Trophoblast cell (in vitro differentiated cells and primary cell): ENCODE results near the gene FRY.

ENCODE experiments used
- DNase-seq, 2 donors: peaks; one replicate each; pipeline ENCODE4 v3.0.0-alpha.2; 2016
- H2AFZ ChIP-seq: 2 replicates; pipeline ENCODE4 v1.6.1; 2013; ENCODE audit warnings: low read length, moderate library complexity, mild to moderate bottlenecking; ENCODE audit not compliant: insufficient read depth, poor library complexity
- H2AK5ac ChIP-seq: 2 replicates; pipeline ENCODE4 v1.6.1; 2013; ENCODE audit warnings: mild to moderate bottlenecking, low read length
- H2BK120ac ChIP-seq: 2 replicates; pipeline ENCODE4 v1.6.1; 2013; ENCODE audit warnings: low read length, mild to moderate bottlenecking, moderate library complexity; ENCODE audit not compliant: insufficient read depth, poor library complexity
- H2BK12ac ChIP-seq: 2 replicates; pipeline ENCODE4 v1.6.1; 2013; ENCODE audit warnings: mild to moderate bottlenecking, low read length, moderate library complexity
- H2BK5ac ChIP-seq: 2 replicates; pipeline ENCODE4 v1.6.1; 2013; ENCODE audit warnings: low read length, low read depth, moderate library complexity, mild to moderate bottlenecking; ENCODE audit not compliant: poor library complexity
- H3K14ac ChIP-seq: 2 replicates; pipeline ENCODE4 v1.6.1; 2013; ENCODE audit warnings: mild to moderate bottlenecking, low read length
- H3K18ac ChIP-seq: 2 replicates; pipeline ENCODE4 v1.6.1; 2013; ENCODE audit warnings: mild to moderate bottlenecking, low read length
- H3K23ac ChIP-seq: 2 replicates; pipeline ENCODE4 v1.6.1; 2013; ENCODE audit warnings: low read length
- H3K27ac ChIP-seq: 2 replicates; pipeline ENCODE4 v1.5.1; 2013; ENCODE audit warnings: low read depth, mild to moderate bottlenecking, inconsistent platforms, low read length, moderate library complexity
- H3K27me3 ChIP-seq: 2 replicates; pipeline ENCODE4 v1.6.1; 2013; ENCODE audit warnings: inconsistent platforms, mild to moderate bottlenecking, low read length, moderate library complexity; ENCODE audit not compliant: insufficient read depth
- H3K36me3 ChIP-seq, 2 experiments: 1 replicate in 1 of 2; 2 replicates in 1 of 2; pipeline ENCODE4 v1.6.1; 2013; ENCODE audit warnings: low read length in 2 of 2, mild to moderate bottlenecking in 2 of 2, moderate library complexity in 1 of 2; ENCODE audit not compliant: insufficient read depth in 2 of 2, control insufficient read depth in 1 of 2
- H3K4ac ChIP-seq: 2 replicates; pipeline ENCODE4 v1.6.1; 2013; ENCODE audit warnings: low read depth, mild to moderate bottlenecking, low read length, moderate library complexity
- H3K4me1 ChIP-seq, 2 experiments: 1 replicate in 1 of 2; 2 replicates in 1 of 2; pipeline ENCODE4 v1.6.1; 2013; ENCODE audit warnings: low read length in 2 of 2, mild to moderate bottlenecking in 2 of 2, moderate library complexity in 1 of 2; ENCODE audit not compliant: insufficient read depth in 2 of 2, control insufficient read depth in 1 of 2
- H3K4me2 ChIP-seq: 2 replicates; pipeline ENCODE4 v1.6.1; 2013; ENCODE audit warnings: inconsistent platforms, mild to moderate bottlenecking, low read length, moderate library complexity
- H3K4me3 ChIP-seq: 2 replicates; pipeline ENCODE4 v1.5.1; 2013; ENCODE audit warnings: mild to moderate bottlenecking, low read depth, low read length, inconsistent platforms
- H3K79me1 ChIP-seq: one replicate; pipeline ENCODE4 v1.6.1; 2013; ENCODE audit warnings: low read length
- H3K79me2 ChIP-seq: 2 replicates; pipeline ENCODE4 v1.6.1; 2013; ENCODE audit warnings: low read length, mild to moderate bottlenecking; ENCODE audit not compliant: control insufficient read depth, insufficient read depth, poor library complexity
- H3K9ac ChIP-seq: 2 replicates; pipeline ENCODE4 v1.6.1; 2013; ENCODE audit warnings: mild to moderate bottlenecking, low read length
- H3K9me3 ChIP-seq: 2 replicates; pipeline ENCODE4 v1.6.1; 2013; ENCODE audit warnings: low read depth, mild to moderate bottlenecking, control low read depth, inconsistent platforms, low read length; ENCODE audit not compliant: insufficient read depth
- H4K12ac ChIP-seq: 2 replicates; pipeline ENCODE4 v1.6.1; 2013; ENCODE audit warnings: low read depth, mild to moderate bottlenecking, low read length, moderate library complexity
- H4K8ac ChIP-seq: 2 replicates; pipeline ENCODE4 v1.6.1; 2013; ENCODE audit warnings: low read depth, mild to moderate bottlenecking, low read length, moderate library complexity
- H4K91ac ChIP-seq: one replicate; pipeline ENCODE4 v1.6.1; 2013; ENCODE audit warnings: low read depth, mild to moderate bottlenecking, low read length, moderate library complexity
- WGBS: extraction: QIAGEN DNeasy Blood & Tissue Kit; methylation state at CpG from one replicate; pipeline ENCODE4 v1.1.7; 2013; ENCODE audit warnings: missing lambda C conversion rate; ENCODE audit not compliant: insufficient read length, insufficient coverage; ENCODE audit errors: extremely low coverage; 5-methylcytosine and 5-hydroxymethylcytosine counted together

FRY gene

DNA sequence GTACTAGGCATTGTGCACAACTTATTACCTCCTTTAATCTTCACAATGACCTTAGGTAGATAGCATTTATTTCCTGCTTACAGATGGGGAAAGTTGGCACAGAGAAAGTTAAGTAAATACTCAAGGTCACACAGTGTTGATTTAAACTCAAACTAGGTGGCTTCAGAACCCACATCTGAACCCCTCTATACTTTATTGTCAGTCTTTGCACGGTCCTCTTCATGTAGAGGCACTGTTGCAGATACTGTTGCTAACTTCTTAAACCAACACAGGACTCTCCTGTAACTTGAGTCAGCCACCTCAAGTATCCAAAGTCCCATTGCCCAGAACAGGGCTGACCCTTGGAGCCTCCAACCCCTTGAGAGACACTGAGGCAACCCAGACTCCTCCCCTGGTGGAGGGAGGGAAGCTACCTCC lies 48.8 kb downstream of the FRY start:
- H3K14ac ChIP-seq, result no peak overlapping the region
- no peak overlapping the region for H3K18ac ChIP-seq
- no CpG with 5 or more reads among the region's 1 CpG for WGBS
- no peaks in the 10 kb centered on the region for H3K9me3 ChIP-seq
- H3K36me3 ChIP-seq, result no peaks in the 10 kb centered on the region
- no peaks in the 10 kb centered on the region for H3K79me1 ChIP-seq
- H3K79me2 ChIP-seq, result no peaks in the 10 kb centered on the region
- no peak for DNase-seq
- H3K23ac ChIP-seq, result no peak overlapping the region
- no peak overlapping the region for H3K4ac ChIP-seq
- H3K4me3 ChIP-seq, result no peak overlapping the region
- no peak overlapping the region for H2BK120ac ChIP-seq
- no peak overlapping the region for H2BK12ac ChIP-seq
- H2AK5ac ChIP-seq, result no peak overlapping the region
- H2AFZ ChIP-seq, result no peak overlapping the region
- no peak overlapping the region for H4K8ac ChIP-seq
- no peak overlapping the region for H3K4me2 ChIP-seq
- H3K4me1 ChIP-seq, result no peaks in the 10 kb centered on the region
- H3K27me3 ChIP-seq, result no peaks in the 10 kb centered on the region
- H4K12ac ChIP-seq, result no peak overlapping the region
- H3K27ac ChIP-seq, result no peak overlapping the region
- no peak overlapping the region for H3K9ac ChIP-seq
- H2BK5ac ChIP-seq, result no peak overlapping the region
- no peak overlapping the region for H4K91ac ChIP-seq

DNA sequence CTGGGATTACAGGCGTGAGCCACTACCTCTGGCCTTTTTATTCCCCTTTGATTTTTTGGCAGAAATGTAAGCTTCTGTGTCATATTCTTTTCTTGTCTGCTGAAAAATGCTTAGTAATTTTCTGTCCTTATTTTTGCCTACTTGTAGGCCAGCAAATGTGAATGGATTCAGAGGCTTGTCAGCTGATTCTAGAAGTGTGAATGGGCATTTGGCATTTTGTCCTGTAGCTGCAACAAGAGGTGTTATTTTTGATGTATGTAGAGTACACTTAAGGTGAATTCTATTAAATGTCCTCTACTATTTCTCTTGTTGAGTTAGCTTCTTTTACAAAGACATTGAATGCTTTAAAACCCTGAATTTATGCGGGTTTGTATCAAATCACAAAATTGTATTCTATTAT lies 50.0 kb downstream of the FRY start:
- Histone ChIP-seq H3K9me3 (no peaks in the 10 kb centered on the region), H3K9ac (no peak overlapping the region), H3K4me2 (no peak overlapping the region), H2AK5ac (no peak overlapping the region), H3K14ac (no peak overlapping the region), H3K79me2 (no peaks in the 10 kb centered on the region), H3K4ac (no peak overlapping the region), H4K8ac (no peak overlapping the region), H4K12ac (no peak overlapping the region), H3K23ac (no peak overlapping the region), H2AFZ (no peak overlapping the region), H3K36me3 (no peaks in the 10 kb centered on the region), H3K4me1 (no peaks in the 10 kb centered on the region), H3K27ac (no peak overlapping the region), H3K18ac (no peak overlapping the region), H2BK5ac (no peak overlapping the region), H2BK120ac (no peak overlapping the region), H3K4me3 (no peak overlapping the region), H3K79me1 (no peaks in the 10 kb centered on the region), H2BK12ac (no peak overlapping the region), H3K27me3 (no peaks in the 10 kb centered on the region), H4K91ac (no peak overlapping the region)
- no CpG with 5 or more reads among the region's 2 CpGs for WGBS
- no peak for DNase-seq

DNA sequence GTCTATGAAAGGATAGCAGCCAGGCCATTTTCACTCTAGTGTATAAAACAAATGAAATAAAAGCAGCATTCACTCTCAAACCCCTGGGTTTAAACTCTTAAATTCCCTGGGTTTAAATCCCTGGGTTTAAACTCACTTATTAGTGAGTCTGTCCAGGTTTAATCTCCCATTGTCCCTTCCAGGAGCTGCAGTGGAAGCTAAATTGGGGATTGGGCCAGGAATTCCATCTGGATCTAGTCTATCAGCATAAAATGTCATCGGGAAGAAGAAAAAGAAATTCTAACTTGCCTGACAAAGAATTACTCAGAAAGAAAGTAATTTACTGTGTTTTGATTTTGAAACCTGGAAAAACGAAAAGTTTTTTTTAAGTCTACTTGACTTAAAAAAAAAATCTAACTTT lies 54.8 kb downstream of the FRY start:
- H3K36me3 ChIP-seq, result no peaks in the 10 kb centered on the region
- no CpG with 5 or more reads among the region's 2 CpGs for WGBS

DNA sequence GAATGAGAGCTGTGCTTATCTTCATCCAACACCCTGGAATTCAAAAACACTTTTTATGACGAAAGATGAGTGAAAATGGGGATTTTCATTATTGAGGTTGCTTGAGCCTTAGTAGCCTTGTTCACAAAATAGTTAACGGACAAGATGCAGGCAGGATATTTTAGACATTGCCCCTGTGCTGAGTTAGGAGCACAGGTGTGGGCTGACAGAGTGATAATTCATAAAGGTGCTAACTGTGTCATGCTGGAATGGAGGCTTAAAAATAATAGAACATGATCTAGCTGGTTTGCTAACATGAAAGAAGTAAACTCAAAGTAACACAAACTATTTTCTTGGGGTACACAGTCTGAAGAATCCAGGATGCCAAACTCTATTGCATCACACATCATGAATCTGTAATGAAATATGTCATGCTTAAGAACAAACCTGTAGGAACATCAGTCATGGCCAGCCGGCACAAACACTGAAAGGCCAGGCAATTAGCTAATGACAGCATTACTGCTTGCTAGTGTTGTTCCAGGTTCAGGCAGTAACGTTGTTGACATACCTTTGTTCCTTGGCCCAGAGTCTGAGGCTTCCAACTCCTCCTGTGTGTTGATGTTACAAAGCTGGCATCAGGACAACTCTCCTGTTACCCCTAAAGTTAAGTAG lies 55.3 kb downstream of the FRY start:
- no CpG with 5 or more reads among the region's 4 CpGs for WGBS
- Histone ChIP-seq H4K8ac (no peak overlapping the region), H3K23ac (no peak overlapping the region), H3K79me2 (peaks cover 3% of the 10 kb centered on the region), H3K9me3 (no peaks in the 10 kb centered on the region), H3K14ac (no peak overlapping the region), H3K79me1 (peaks cover 4% of the 10 kb centered on the region), H3K4me2 (no peak overlapping the region), H3K9ac (no peak overlapping the region), H2AK5ac (no peak overlapping the region), H3K4ac (no peak overlapping the region), H3K27me3 (no peaks in the 10 kb centered on the region), H2AFZ (no peak overlapping the region), H3K27ac (no peak overlapping the region), H3K18ac (no peak overlapping the region), H2BK120ac (no peak overlapping the region), H3K4me1 (peaks cover 5 to 10% of the 10 kb centered on the region in 2 experiments), H4K91ac (no peak overlapping the region), H4K12ac (no peak overlapping the region), H2BK5ac (no peak overlapping the region), H3K4me3 (no peak overlapping the region), H3K36me3 (no peaks in the 10 kb centered on the region), H2BK12ac (no peak overlapping the region)
- no peak for DNase-seq

More for the DNA sequence above, 54.8 kb downstream of the FRY start:
- Histone ChIP-seq H2AFZ (no peak overlapping the region), H2BK120ac (no peak overlapping the region), H4K12ac (no peak overlapping the region), H3K4me3 (no peak overlapping the region), H3K4me2 (no peak overlapping the region), H3K79me2 (peaks cover 3% of the 10 kb centered on the region), H3K27me3 (no peaks in the 10 kb centered on the region), H3K9ac (no peak overlapping the region), H2BK12ac (no peak overlapping the region), H2BK5ac (no peak overlapping the region), H4K91ac (no peak overlapping the region), H4K8ac (no peak overlapping the region), H3K23ac (no peak overlapping the region), H2AK5ac (no peak overlapping the region), H3K4me1 (peaks cover 5 to 10% of the 10 kb centered on the region in 2 experiments), H3K9me3 (no peaks in the 10 kb centered on the region), H3K18ac (no peak overlapping the region), H3K79me1 (peaks cover 4% of the 10 kb centered on the region), H3K4ac (no peak overlapping the region), H3K14ac (no peak overlapping the region), H3K27ac (no peak overlapping the region)
- no peak for DNase-seq
